Nephron progenitor cell (in vitro differentiated cells): ENCODE results near the gene MEN1.

Source experiments
- DNase-seq: peaks from one replicate; pipeline ENCODE4 v3.0.0; 2021
- H3K27ac Mint-ChIP-seq: 2 replicates; pipeline ENCODE4 v1.8.0; 2021; ENCODE audit warnings: mild to moderate bottlenecking, moderate library complexity, mixed read lengths
- H3K27me3 Mint-ChIP-seq: 2 replicates; pipeline ENCODE4 v1.8.0; 2021; ENCODE audit warnings: mild to moderate bottlenecking, low read depth, mixed read lengths; ENCODE audit not compliant: poor library complexity
- H3K36me3 Mint-ChIP-seq: 2 replicates; pipeline ENCODE4 v1.8.0; 2021; ENCODE audit warnings: low read depth, mixed read lengths
- H3K4me1 Mint-ChIP-seq: 2 replicates; pipeline ENCODE4 v1.8.0; 2021; ENCODE audit warnings: mixed read lengths
- H3K4me3 Mint-ChIP-seq: 2 replicates; pipeline ENCODE4 v1.8.0; 2021; ENCODE audit warnings: mild to moderate bottlenecking, moderate library complexity, mixed read lengths
- H3K9me3 Mint-ChIP-seq: 2 replicates; pipeline ENCODE4 v1.8.0; 2021; ENCODE audit warnings: mild to moderate bottlenecking, moderate library complexity, mixed read lengths
- CTCF ChIP-seq: fragments of 200-600 bp; sonication (generic); IDR thresholded peaks from 2 replicates; pipeline ENCODE4 v1.5.0; 2021; ENCODE audit warnings: antibody characterized with exemption

The MEN1 gene

GRCh38 chr11:64762277-64762673 lies 48.1 kb downstream of the MEN1 start:
- H3K27me3 Mint-ChIP-seq = peaks cover 3% of the 10 kb centered on the region
- DNase-seq = no peak
- H3K9me3 Mint-ChIP-seq = no peaks in the 10 kb centered on the region
- peaks cover 33% of the 10 kb centered on the region for H3K36me3 Mint-ChIP-seq
- H3K4me3 Mint-ChIP-seq = peak overlapping the region; percentile 68
- no peak for TF ChIP-seq CTCF
- H3K27ac Mint-ChIP-seq = peak overlapping the region; percentile 46
- peaks cover 97% of the 10 kb centered on the region for H3K4me1 Mint-ChIP-seq

- no peaks in the 10 kb centered on the region for H3K9me3 Mint-ChIP-seq
- peaks cover 3% of the 10 kb centered on the region for H3K27me3 Mint-ChIP-seq
- H3K27ac Mint-ChIP-seq = peak overlapping the region; percentile 94
- no peak overlapping the region for H3K4me3 Mint-ChIP-seq
- H3K36me3 Mint-ChIP-seq = peaks cover 25% of the 10 kb centered on the region
- TF ChIP-seq CTCF = no peak
- H3K4me1 Mint-ChIP-seq = peaks cover 100% of the 10 kb centered on the region
- no peak for DNase-seq
These were observed 49.5 kb downstream of the MEN1 start for GRCh38 chr11:64760759-64761420.

- Mint-ChIP-seq H3K4me3 (peak within 1 kb of the TSS; percentile 74), H3K9me3 (no peaks in the 10 kb centered on the region), H3K27me3 (peaks cover 3% of the 10 kb centered on the region), H3K27ac (peak within 1 kb of the TSS; percentile 81), H3K36me3 (peaks cover 18% of the 10 kb centered on the region), H3K4me1 (peaks cover 99% of the 10 kb centered on the region)
- DNase-seq = peak; percentile 77
- no peak for TF ChIP-seq CTCF
These were observed 50.3 kb downstream of the MEN1 start, which contains the start of gene PYGM for GRCh38 chr11:64759722-64760719. TSS of gene PYGM (minus strand) at chr11:64759974. CDS start at chr11:64759898, 76 bp downstream.

GRCh38 chr11:64759131-64759721 lies 51.1 kb downstream of the MEN1 start:
- peak; percentile 79 for DNase-seq
- H3K9me3 Mint-ChIP-seq = no peaks in the 10 kb centered on the region
- peak overlapping the region; percentile 74 for H3K4me3 Mint-ChIP-seq
- peaks cover 10% of the 10 kb centered on the region for H3K36me3 Mint-ChIP-seq
- H3K27me3 Mint-ChIP-seq = peaks cover 3% of the 10 kb centered on the region
- H3K27ac Mint-ChIP-seq = peak overlapping the region; percentile 81
- no peak for TF ChIP-seq CTCF
- H3K4me1 Mint-ChIP-seq = peaks cover 98% of the 10 kb centered on the region

GRCh38 chr11:64758330-64759079 lies 51.8 kb downstream of the MEN1 start:
- Mint-ChIP-seq H3K27me3 (peaks cover 3% of the 10 kb centered on the region), H3K36me3 (peaks cover 8% of the 10 kb centered on the region), H3K27ac (no peak overlapping the region), H3K4me1 (peaks cover 95% of the 10 kb centered on the region), H3K4me3 (peak overlapping the region; percentile 74), H3K9me3 (no peaks in the 10 kb centered on the region)
- no peak for TF ChIP-seq CTCF
- DNase-seq = no peak
